Hepatocyte (in vitro differentiated cells): Measurements from ENCODE around the gene ZNF804A.

Source experiments
- CTCF ChIP-seq: fragments of 200-600 bp; sonication (generic); IDR thresholded peaks from 2 replicates; pipeline ENCODE4 v1.5.1; 2016; ENCODE audit warnings: antibody characterized with exemption, mild to moderate bottlenecking; ENCODE audit not compliant: poor library complexity
- EZH2 ChIP-seq: fragments of 200-600 bp; sonication (generic); IDR thresholded peaks from 2 replicates; pipeline ENCODE4 v1.6.1; 2016; ENCODE audit warnings: antibody characterized with exemption, mild to moderate bottlenecking, borderline replicate concordance

GRCh38 chr2:184551626-184552025 lies 46.7 kb upstream of the ZNF804A start:
- TF ChIP-seq CTCF (no peak), EZH2 (no peak)
